ENCODE data around the gene SYNE1.
"Not testable (repeated sequence)": the region's sequence is repeated elsewhere in the genome, so short reads cannot be mapped to it uniquely, and the experiment has no call there.

The SYNE1 gene

DNA sequence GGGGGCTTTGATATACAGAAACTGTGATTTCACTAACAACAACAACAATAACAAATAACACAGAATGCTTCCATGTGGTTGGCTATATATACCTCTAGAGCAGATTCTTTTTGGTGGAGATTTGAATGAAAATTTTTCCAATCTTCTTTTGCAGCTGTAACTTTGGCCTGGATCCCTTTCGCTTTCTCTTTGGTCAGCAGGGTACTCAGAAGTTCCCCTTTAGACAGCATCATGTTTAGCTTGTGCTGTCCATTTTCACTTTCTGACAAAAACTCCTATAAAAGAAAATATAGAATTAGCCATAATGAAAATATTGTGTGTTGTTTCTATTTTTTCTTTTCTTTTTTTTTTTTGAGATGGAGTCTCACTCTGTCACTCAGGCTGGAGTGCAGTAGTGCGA lies 264.2 kb downstream of the SYNE1 start:
- DNase-seq (ENCODE audit: low read depth) = no peak

DNA sequence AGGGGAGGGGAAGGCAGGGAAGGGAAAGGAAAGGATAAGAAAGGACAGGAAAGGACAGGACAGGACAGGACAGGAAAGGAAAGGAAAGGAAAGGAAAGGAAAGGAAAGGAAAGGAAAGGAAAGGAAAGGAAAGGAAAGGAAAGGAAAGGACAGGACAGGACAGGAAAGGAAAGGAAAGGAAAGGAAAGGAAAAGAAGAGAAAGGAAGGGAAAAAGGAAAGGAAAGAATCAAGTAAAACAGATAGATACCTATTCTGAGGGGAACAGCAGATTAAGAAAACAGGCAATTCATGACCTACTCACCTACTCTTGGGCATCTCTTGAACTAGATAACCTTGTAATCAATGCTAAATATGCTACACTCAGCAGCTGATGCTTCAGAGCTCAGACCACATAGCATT lies 265.4 kb downstream of the SYNE1 start:
- no peak for DNase-seq (ENCODE audit: low read depth)

DNA sequence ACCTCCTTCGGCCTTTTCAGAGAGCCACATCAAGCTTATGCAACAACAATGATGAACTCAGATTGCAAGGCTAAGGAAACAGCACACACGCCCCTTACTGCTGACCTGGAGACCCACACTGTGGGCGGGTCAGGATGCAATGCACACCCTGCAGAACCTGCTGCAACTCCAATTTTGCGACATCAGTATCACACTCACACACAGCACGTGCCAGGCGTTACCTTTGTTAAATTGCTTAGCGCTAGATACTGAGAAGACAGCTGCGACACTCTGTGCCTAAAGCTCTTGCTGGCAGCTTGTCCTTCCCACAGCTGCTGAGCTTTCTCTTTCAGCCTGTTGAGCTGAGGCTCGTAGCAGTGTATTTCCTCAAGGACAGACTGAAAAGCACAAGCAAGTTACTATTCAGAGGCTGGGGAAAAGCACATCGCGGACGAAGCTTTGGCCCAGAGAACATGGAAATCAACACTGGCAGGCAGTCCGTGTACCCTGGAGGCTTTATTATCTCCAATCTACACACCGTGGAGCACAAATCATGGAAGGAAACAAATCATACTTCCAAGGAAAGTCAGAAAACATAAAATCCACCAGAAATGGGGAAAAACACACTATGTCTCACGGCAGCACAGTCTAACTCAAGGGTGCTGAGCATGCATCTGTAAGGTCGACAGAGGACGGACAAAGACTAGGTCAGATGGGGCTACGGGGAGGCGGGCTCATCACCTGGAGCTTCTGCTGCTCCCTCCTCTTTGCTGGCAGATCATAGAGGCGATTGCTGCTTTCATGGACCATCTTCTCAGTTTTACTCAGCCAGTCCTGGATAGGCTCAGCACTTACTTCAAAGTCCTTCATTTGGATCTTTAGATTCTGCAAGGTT lies 268.2 kb downstream of the SYNE1 start:
- DNase-seq (ENCODE audit: low read depth) = no peak

DNA sequence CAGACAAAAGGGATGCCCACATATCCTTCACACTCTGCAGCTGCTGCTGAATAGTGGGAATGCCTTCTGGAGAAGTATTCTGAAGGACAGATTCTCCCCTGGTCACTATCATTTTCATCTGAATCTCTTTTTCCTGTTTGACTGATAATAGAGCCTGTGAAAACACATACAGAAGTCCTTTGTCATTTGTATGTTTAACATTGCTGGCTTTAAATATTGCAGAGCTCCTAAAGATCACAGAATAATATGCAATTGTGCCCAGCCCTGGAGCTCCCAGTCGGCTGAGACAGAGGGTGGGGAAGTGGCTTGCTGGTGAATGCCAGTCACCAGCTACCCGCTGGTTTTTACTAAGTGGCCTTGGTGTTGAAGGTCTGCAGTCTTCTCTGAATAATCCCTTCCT lies 272.3 kb downstream of the SYNE1 start:
- DNase-seq (ENCODE audit: low read depth) = no peak

DNA sequence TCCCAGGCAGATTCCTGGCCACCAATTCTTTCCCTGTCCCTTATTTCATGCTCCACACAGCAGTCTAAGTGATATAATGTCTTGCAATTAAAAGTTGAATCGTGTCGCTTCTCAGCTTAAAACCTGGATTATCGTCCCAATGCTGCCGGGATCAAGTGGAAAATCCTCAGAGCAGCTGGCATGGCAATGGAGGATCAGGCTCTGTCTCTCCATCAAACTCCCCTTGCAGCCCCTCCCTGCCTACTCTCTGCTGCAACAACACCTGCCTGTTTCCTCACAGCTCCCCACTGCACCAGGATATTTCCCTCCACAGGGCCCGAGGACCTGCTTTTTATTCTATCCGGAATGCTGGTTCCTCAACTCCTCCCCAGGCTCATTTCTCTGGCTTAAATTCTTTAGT lies 277.1 kb downstream of the SYNE1 start:
- no peak for DNase-seq (ENCODE audit: low read depth)

DNA sequence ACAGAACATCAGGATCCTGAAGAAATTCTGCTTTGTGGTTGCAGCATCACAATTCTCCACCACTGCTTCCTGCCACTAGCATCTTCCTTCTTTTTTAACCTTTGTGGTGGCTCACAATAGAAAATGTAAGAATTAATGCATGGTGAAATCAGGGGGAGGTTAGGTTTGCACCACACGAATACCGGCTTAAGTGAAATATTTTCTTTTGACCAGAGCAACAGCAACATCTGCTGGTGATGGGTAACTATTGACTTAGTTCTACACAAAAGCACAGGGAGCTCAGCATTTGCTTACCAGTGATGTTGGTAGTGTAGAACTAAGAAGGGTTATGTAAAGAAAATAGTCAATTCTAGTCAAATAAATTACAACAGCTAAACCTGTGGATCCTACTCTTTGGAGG lies 280.5 kb downstream of the SYNE1 start:
- no peak for DNase-seq (ENCODE audit: low read depth)

DNA sequence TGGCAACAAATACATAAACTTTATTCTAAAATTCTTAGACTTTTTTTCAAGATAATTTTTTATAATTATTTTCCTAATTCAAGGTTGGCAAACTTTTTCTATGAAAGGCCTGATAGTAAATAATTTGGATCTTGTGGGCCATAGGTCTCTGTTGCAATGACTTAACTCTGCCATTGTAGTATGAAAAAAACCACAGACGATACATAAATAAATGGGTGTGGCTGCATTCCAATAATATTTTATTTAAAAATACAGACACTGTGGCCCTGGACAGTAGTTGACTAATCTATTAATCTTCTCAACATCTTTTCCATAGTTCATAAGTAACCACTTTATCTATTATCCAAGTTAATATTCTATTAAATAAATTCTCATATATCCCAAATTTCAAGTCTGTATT lies 281.1 kb downstream of the SYNE1 start:
- DNase-seq (ENCODE audit: low read depth) = no peak

DNA sequence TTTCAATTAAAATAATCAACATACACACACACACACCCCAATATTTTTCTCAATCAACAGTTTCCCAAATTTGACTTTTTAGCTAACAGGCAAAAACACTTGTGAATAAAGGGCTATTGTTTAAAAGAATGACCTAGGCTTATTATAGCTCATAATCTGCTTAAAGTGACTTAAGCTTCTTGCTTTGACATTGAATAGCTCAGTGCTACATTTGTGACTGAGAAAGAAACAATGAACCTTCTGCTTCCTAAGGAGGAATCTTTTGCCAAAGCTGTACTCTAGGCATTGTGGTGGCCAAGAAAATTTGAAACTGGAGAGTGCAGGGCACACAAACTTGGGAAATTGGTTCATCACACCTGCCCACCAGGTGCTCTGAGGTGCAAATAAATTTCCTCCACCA lies 282.0 kb downstream of the SYNE1 start:
- no peak for DNase-seq (ENCODE audit: low read depth)

DNA sequence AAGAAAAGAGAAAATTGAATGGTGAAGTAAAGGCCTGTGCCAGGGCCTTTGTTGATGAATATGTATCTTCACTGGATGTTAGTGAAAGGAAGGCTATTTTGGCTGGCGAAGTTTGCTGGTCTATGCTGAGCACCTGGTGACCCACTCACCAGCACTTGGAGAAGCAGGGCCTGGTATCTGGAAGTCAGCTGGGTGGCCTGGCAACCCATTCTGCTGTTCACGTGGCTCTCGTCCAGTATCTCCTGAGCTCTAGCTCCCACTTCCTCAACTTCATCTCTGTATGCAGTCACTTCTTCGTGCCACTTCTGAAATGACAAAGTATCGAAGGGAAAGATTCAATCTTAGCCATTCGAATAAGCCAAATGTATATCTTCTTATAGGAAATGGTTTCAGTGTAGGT lies 283.7 kb downstream of the SYNE1 start:
- no peak for DNase-seq (ENCODE audit: low read depth)

DNA sequence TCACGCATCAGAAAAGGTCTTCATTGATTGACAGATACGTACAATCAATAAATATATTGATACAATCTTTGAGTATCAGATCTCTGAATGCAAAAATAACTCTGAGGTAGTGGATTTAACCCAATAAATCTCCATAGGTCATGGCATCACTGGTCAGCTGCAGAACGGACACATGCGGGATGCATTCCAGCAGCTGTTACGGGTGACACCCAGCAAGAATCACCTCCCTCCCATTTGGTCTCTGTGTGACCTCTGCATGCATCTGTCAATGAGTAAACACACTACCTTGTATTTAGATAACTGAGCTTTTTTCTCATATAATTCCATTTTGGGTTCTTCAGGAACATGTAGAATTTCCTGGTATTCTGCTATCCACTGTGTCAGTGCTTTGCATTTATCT lies 285.4 kb downstream of the SYNE1 start:
- DNase-seq (ENCODE audit: low read depth) = no peak

DNA sequence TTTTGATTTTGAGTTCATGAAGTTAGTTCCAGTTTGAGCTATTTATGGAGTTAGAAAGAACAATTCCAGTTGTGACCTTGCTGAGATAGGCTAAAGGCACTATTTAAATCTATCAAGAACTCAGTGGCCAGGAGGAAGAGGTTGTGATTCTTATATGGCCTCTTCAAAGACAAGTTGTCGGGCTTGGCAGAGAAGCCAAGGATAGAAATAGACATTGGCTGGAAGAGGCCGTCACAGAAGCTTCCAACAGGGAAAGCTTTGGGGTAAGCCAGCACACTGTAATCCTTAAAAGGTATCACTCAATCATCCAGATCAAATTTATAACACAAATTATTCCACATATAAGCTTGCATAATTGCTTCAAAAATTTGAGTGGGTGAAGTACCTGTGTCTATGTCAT lies 286.1 kb downstream of the SYNE1 start:
- no peak for DNase-seq (ENCODE audit: low read depth)

DNA sequence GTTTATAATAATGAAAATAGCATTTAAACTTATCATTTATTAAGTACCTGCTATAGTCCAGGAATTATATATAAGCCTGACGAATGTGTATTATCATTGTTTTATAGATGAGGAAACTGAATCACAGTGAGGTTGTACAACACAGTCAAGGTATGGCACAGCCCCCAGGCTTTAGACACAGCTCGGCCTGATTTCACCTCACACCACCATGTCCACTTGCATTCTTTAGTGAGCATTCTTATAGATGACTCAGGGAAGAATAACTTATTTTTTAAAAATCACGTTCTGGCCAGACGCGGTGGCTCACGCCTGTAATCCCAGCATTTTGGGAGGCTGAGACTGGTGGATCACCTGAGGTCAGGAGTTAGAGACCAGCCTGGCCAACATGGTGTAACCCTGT lies 289.0 kb downstream of the SYNE1 start:
- no peak for DNase-seq (ENCODE audit: low read depth)

DNA sequence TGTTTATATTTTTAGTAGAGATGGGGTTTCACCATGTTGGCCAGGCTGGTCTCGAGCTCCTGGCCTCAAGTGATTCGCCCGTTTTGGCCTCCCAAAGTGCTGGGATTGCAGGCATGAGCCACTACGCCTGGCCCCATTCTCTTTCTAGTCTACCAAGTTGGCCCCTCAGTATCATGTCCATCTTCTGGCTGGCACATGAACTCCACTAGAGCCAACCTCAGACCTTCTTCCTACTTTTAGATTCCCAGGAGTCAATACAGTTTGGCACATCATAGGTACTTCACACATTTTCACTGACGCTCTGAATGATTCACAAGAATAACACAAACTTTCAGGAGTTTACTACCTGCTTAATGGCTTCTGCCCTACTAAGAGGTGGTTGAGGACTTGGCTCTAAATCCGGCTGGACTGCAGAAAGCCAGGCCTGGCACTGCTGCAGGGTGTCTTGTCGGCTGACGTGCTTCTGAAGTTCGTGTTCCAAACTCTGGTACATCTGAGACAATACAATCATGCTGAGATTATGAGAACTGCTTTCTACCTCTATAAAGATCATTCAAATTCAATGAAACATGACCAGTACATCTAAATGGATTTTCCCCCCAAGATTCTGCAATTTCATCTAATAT lies 293.3 kb downstream of the SYNE1 start:
- no peak for DNase-seq (ENCODE audit: low read depth)

DNA sequence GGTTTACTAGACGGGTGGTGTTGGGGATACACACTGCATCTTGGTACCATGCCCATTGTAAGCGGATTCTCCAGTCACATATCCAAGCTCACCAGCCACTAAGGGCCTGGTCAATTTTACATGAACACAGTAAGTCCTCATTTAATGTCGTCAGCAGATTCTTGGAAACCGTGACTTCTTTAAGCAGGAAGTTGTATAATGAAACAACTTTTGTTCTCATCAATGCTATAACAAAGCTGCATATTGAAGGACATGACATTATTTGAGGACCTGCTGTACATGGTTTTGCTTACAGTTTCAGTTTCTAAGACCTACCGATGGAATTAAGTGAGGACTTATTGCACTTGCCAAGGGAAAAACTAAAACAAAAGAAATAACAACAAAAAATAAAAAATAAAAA lies 295.6 kb downstream of the SYNE1 start:
- no peak for DNase-seq (ENCODE audit: low read depth)

DNA sequence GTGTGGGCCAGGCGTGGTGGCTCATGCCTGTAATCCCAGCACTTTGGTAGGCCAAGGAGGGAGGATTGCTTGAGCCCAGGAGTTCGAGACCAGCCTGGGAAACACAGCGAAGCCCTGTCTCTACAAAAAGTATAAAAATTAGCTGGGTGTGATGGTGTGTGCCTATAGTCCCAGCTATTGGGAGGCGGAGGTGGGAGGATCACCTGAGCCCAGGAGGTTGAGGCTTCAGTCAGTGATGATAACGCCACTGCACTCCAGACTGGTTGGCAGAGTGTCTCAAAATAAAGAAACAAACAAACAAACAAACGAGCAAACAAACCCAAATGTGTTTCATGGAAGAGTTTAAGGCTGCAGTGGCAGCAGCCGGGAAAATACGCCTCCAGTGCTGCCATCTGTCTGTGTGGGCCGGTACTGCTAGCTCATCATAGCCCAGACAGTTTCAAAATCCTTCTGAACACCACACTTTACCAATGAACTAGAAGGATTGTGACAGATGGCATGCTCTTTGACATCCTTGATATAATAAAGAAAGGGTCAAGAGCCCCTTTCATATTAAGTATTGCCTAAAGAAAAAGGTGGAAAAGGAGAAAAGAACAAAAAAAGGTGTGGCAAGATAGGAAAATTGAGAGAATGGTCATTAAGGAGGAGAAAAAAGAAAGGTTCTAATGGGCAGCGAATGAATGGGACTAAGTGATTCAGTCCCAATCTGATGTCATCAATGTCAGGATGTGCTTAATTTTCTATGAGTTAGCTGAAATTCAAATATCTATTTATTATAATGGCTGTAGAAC lies 298.6 kb downstream of the SYNE1 start:
- DNase-seq (ENCODE audit: low read depth) = no peak

DNA sequence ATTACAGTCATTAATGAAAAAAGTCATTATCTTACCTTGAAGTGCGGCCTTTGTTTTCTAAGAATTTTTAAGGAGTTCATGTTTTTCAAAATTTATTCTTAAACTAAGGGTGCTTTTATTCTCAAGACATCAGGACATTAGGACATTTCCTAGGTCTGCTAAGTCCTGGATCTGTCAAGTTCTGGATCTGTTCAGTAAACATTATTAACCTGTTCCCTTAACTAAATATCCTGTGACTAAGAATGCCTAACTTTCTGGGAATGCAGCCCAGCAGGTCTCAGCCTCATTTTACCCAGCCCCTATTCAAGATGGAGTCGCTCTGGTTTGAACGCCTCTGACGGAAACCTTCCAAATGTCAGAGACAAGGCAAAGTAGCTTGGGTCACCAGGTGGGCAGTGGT lies 302.6 kb downstream of the SYNE1 start:
- DNase-seq (ENCODE audit: low read depth) = no peak

DNA sequence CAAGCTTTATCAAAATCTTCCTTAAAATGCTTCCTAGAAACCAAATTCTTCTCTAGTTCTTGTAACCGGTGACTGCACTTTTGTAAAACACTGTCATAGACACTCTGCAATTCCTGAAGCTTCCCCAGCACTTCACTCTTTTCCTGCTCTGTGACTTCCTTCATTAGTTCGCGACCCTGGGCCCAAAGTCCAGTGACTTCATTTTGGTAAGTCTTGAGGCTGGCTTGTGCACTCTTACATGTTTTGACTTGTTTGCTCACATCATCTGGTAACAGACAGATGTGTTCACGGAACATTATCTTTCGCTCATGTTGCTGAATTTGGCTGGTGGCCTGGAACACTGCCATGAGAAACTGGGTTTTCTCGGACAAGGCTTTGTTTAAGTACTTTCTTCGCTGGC lies 306.2 kb downstream of the SYNE1 start:
- no peak for DNase-seq (ENCODE audit: low read depth)

DNA sequence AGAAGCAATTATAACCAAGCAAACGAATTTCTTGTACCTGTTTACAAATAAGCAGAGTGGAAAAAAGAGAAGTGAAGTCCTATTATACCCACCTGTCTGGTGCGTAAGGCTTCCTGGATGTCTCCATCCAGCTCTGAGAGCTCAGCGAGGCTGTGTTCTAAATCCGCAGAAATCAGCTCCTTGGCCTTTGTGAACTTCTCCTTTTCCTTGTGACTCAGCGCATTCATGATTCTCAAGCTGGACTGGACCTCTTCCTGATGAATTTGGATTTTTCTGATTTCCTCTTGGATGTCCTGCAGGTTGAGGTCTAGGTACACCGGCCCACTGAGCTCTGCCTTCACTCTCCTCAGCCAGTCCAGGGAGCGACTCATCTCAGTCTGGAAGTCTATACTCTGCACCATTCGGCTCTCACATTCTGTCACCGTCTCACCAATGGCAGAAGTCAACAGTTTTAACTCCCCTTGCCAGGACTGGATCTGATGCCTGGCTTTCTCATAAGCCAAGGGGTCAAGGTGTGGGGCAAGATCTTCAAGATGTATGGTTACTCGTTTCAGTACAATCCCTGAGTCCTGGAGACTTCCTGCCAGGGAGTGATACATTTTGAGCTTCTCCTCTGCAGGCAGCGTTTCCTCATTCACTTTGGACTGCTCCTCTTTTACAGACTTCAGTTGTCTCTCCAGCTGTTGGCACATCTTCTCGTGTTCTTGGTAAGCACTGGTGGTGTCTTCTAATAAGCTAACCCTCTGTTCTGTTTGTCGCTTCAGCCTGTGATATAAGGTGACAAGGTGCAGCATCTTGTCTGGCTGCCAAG lies 307.3 kb downstream of the SYNE1 start:
- no peak for DNase-seq (ENCODE audit: low read depth)

DNA sequence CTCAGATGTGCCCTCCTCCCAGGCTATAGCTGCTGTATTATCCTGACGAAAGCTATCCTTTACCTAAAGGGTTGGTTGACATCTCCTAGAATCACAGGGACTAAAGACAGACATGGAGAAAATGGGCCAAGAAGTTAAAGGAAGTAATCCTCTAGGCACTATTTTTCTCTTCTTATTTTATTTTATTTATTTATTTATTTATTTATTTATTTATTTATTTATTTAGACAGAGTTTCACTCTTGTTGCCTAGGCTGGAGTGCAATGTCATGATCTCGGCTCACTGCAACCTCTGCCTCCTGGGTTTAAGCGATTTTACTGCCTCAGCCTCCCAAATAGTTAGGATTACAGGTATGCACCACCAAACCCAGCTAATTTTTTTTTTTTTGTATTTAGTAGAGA lies 309.0 kb downstream of the SYNE1 start:
- DNase-seq (ENCODE audit: low read depth) = not testable (repeated sequence)

DNA sequence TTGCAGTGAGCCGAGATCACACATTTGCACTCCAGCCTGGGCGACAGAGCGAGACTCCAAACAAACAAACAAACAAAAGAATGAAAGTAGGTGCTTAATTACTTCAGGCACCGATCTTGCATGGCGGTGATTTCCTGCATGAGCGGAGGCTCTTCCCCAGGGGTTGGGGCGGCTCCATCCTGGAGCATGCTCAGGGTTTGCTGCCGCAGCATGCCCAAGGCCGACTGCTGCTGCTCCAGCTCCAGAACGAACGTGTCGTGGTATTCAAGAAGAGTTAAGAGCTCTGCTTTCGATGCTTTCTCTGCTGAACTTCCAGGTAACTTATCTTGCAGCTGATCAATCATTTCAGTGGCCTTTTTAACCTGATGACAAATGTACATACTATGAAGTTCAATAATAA lies 313.8 kb downstream of the SYNE1 start:
- DNase-seq (ENCODE audit: low read depth) = no peak

DNA sequence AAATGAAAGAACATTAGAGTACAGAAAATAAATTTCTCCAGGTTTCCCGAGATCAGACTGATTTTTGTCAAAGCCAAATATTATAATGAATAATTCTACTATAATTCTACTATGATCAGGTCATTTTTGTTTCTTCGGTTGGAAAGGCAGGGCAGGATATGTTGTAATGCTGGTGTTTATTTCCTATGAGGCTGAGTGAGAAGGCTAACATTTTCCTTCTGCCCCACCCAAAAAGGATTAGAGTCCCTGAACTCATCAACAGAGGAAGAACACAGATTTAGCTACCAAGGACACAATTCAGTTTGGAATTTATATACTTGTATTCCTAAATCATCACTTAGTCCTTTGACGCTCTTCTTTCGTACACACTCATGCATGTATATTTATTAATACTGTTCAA lies 318.9 kb downstream of the SYNE1 start:
- no peak for DNase-seq (ENCODE audit: low read depth)

DNA sequence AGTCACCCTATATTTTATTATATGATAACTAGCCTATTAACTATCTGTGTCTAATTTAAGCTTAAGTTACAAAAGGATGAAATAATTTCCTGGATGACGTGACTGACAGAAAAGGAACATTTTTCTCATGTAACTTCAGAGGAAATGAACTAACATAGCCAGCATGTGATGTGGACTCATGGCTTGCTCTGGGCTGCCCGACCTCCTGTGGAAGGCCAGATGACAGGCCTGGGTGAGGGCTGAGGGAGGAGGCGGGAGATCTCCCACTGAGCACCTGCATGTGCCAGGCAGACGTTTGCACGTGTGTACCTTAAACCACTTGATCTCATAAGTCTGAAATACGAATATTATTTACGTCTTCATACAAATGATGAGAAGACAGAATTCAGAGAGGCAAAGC lies 321.1 kb downstream of the SYNE1 start:
- no peak for DNase-seq (ENCODE audit: low read depth)
